PFSK-1 (cell line): ENCODE data around the gene UPF1.

Source experiments
- FOXP2 ChIP-seq: optimal IDR thresholded peaks from 2 replicates; pipeline ENCODE3; 2011; ENCODE audit warnings: borderline replicate concordance, control low read depth, inconsistent platforms; ENCODE audit not compliant: insufficient read depth; ENCODE audit errors: extremely low read length, extremely low read depth
- POLR2AphosphoS5 ChIP-seq: IDR thresholded peaks from 2 replicates; pipeline ENCODE4 v1.6.1; 2012; ENCODE audit warnings: low read depth, mild to moderate bottlenecking, control low read depth, low read length, moderate library complexity
- SIN3A ChIP-seq: IDR thresholded peaks from 2 replicates; pipeline ENCODE4 v1.6.1; 2012; ENCODE audit warnings: mild to moderate bottlenecking, low read length, moderate library complexity, borderline replicate concordance; ENCODE audit not compliant: insufficient read depth
- TAF1 ChIP-seq: IDR thresholded peaks from 2 replicates; pipeline ENCODE4 v1.6.1; 2012; ENCODE audit warnings: low read length, control low read depth, borderline replicate concordance; ENCODE audit not compliant: insufficient read depth
- TF ChIP-seq, protein P1 (sequence below), 2 experiments: IDR thresholded peaks; 2 replicates each; pipeline versions ENCODE4 v1.6.1 to v1.8.0; 2011 to 2012; ENCODE audit warnings: low read depth in 2 of 2, low read length in 2 of 2, control low read depth in 1 of 2, inconsistent platforms in 1 of 2, mild to moderate bottlenecking in 1 of 2, moderate library complexity in 1 of 2; ENCODE audit not compliant: insufficient read depth in 1 of 2

The UPF1 gene

DNA sequence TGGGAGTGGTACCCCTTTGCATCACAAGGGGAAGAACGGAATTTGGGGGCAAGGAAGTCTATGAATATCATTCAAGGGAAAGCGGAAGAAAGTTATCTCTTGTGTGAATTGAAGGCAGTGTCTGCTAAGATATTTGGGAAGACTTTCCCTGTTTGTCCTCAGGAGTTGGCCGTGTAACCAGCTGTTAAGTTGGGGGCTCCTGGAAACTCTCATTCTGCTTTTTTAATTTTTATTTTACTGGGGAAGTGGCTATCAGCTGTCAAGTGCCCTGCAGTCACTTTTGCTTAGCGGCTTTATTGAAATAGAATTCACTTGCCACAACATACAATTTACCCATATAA lies 2.9 kb downstream of the UPF1 start:
- TF ChIP-seq POLR2AphosphoS5 = 0 out of 2 replicates have a peak, but pooled peaks have one; percentile 5
- TF ChIP-seq SIN3A = no peak

DNA sequence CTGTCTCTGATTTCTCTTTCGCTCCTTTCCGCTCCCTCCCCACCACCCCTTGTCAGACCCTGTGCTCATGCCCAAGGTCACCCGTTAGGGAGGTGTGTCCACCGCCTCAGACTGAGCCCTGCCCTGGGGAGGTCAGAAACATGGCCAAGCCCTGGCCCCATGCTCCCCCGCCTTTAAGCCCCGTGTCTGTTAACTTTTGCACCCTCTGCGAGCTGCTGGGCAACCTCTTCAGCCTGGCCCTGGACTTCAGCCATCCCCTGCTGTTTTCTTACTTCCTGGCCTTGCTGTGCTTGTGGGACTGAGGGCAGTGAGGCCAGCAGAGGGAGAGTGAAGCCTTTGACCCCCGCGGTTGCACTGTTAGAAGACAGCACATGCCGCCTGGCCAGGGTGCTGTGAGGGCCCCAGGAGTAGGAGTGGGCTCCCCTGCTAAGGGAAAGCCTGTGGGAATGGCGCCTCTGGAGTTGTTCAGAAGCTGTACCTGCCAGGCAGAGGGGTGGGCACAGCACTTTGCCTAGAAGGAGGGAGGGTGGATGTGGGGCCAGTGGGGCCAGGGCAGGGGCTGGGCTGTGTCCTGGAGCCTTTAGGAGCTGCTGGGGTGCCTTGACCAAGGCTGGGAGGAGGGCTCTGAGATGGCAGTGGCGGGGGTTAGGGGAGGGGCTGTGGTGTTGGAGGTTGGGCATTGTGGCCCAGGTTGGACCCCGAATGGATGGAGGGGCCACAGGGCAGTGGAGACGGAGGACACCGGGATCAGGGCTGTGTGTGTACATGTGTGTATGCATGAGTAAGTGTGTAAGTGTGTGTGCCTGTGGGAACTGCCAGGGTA lies 7.9 kb downstream of the UPF1 start:
- TF ChIP-seq TAF1 (no peak), SIN3A (no peak), FOXP2 (no peak), POLR2AphosphoS5 (no peak)
- TF ChIP-seq, protein P1, sequence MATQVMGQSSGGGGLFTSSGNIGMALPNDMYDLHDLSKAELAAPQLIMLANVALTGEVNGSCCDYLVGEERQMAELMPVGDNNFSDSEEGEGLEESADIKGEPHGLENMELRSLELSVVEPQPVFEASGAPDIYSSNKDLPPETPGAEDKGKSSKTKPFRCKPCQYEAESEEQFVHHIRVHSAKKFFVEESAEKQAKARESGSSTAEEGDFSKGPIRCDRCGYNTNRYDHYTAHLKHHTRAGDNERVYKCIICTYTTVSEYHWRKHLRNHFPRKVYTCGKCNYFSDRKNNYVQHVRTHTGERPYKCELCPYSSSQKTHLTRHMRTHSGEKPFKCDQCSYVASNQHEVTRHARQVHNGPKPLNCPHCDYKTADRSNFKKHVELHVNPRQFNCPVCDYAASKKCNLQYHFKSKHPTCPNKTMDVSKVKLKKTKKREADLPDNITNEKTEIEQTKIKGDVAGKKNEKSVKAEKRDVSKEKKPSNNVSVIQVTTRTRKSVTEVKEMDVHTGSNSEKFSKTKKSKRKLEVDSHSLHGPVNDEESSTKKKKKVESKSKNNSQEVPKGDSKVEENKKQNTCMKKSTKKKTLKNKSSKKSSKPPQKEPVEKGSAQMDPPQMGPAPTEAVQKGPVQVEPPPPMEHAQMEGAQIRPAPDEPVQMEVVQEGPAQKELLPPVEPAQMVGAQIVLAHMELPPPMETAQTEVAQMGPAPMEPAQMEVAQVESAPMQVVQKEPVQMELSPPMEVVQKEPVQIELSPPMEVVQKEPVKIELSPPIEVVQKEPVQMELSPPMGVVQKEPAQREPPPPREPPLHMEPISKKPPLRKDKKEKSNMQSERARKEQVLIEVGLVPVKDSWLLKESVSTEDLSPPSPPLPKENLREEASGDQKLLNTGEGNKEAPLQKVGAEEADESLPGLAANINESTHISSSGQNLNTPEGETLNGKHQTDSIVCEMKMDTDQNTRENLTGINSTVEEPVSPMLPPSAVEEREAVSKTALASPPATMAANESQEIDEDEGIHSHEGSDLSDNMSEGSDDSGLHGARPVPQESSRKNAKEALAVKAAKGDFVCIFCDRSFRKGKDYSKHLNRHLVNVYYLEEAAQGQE (IDR thresholded peaks at IDR 0.05; ENCODE audit: insufficient read depth in 1 of 2, low read depth in 2 of 2, low read length in 2 of 2) = no peak

DNA sequence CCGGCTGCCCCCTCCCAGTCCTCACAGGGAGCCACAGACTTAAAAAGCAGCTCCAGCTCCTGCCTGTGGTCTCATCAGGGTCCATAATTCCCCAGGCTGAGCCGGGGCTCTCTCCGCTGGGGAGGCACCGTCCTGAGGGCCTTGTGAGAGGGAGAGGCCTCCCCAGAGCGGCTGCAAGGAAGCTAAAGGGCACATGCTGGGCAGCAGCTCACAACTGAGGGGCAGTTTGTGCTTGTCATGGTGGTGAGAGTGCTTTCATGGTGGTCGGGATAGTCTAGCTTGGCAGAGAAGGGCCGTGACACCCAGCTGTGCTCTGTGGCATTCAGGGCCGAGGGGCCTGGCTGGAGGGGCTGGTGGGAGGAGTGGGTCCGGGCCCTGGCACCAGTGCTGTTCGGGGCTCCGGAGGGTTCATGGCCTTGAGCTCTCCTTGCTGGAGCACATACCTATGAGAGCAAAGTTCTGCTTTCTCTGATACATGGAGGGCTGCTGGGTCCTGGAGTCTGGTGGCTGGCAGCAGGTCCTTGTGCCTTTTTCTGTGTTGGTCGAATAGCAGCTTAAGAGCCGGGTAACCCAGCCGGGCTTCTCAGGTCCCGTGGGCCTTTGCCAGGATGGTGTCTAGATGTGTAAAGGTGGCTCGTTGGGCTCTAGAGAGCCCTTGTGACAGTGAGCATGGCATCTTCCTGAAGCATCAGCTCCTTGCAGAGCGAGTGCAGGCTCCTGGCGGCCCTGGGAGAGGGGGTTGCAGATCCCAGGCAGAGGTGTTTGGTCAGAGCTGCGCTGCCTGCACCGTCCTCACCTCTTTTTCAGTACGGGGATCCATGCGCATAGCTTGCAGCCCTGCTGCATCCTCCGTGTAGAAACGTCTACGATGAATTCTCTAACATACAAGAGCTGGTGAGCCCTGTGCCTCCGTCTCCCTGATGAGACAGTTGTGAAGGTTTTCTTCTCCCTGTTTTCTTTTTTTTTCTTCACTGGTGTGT lies 8.8 kb downstream of the UPF1 start:
- TF ChIP-seq FOXP2 = no peak
- TF ChIP-seq POLR2AphosphoS5 = no peak
- TF ChIP-seq TAF1 = no peak
- TF ChIP-seq, protein P1 (IDR thresholded peaks at IDR 0.05; ENCODE audit: insufficient read depth in 1 of 2, low read depth in 2 of 2, low read length in 2 of 2) = no peak
- no peak for TF ChIP-seq SIN3A

DNA sequence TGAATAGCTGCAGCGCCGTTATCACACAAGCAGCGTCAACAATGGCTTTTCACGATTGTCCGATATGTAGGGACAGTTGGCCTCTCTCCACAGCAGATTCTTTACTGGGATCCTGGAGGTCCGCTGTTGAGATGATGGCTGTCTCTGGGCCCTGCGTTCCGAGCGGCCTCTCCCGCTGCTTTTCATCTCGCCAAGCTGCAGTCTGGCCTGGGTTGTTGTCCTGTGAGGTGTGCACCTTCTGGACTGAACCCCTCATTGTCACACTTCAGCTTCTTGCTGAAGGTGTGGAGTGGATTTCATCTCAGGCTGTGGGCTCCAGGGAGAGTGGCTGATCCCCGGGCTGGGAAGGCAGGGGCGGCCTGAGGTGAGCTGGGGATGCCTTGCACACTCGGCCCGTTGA lies 9.6 kb downstream of the UPF1 start:
- no peak for TF ChIP-seq SIN3A
- TF ChIP-seq, protein P1 (IDR thresholded peaks at IDR 0.05; ENCODE audit: insufficient read depth in 1 of 2, low read depth in 2 of 2, low read length in 2 of 2) = no peak

DNA sequence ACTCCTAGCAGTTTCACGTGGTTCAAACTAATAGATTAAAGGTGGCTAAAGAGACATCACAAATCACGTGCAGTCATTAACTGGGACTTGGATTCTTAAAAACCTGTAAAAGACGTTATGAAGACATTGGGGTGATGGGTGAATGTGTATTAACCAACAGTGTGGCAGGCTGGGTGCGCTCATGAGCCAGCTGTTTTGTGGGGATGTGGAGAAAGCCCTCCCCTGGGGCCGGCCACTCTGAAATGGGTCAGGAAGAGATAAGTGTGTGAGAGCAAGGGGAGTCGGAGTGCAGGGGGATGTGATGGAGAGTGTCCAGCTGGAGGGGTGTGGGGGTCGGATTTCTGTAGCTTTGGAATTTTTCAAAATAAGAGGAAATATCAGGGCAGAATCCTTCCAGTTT lies 10.4 kb downstream of the UPF1 start:
- TF ChIP-seq SIN3A (no peak), TAF1 (no peak), FOXP2 (no peak), POLR2AphosphoS5 (no peak)
- TF ChIP-seq, protein P1 (IDR thresholded peaks at IDR 0.05; ENCODE audit: insufficient read depth in 1 of 2, low read depth in 2 of 2, low read length in 2 of 2) = no peak
